A204.1 (cell line): Measurements from ENCODE around the gene MPND.

ENCODE experiments used
- FAIRE-seq: peaks from 2 replicates; lab custom pipeline; 2012; peaks lifted over from hg19 to GRCh38; lab: Jason Lieb, UNC

MPND gene

DNA sequence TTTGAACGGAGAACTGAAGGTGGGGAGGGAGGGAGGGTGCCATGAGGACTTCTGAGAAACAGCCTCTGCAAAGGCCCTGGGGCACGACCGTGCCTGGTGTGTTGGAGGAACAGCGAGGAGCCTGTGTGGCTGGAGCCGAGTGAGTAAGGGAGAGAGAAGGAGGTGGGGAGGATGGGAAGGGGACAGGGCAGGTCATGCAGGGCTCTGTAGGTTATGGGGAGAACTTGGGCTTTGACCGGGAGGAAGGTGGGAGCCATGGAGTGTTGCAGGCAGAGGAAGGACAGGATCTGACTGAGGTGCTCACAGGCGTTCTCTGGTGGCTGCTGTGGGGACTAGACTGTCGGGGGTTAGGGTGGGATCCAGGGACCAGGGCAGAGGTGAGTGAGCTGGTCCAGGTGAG is 6.7 kb downstream of the MPND start:
- no peak for FAIRE-seq

DNA sequence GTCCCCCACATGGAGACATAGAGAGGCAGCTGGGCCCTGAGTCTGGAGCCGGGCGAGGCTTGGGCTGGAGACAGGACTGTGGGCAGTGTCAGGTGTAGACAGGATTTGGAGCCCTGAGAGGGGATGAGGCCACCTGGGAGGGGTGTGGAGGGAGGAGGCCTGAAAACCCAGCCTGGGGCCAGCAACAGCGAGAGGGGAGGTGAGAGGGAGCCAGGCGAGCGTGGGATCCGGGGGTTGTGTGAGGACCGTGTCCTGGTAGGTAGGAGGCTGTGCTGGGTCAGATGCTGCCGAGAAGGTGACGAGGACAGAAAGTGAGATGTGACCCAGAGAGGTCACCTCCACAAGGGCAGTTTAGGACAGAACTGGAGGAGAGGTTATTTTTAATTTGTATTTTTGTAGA is 7.4 kb downstream of the MPND start:
- no peak for FAIRE-seq

DNA sequence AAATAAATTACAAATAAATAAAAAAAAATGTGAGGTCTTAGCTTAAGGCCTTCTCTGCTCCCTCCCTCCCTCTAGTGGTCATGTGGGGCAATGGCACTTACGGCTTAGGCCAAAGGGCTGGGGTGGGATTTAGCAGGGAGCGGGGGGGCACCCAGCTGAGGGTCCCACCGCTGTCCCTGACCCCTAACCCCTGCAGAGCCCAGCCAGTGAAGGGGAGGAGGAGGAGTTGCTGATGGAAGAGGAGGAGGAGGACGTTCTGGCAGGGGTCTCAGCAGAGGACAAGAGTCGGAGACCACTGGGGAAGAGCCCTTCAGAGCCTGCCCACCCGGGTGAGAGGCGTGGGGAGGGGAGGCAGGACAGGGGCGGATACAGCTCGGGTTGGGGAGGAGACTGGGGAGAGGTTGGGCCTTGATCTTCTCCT is 9.3 kb downstream of the MPND start:
- FAIRE-seq, result no peak

DNA sequence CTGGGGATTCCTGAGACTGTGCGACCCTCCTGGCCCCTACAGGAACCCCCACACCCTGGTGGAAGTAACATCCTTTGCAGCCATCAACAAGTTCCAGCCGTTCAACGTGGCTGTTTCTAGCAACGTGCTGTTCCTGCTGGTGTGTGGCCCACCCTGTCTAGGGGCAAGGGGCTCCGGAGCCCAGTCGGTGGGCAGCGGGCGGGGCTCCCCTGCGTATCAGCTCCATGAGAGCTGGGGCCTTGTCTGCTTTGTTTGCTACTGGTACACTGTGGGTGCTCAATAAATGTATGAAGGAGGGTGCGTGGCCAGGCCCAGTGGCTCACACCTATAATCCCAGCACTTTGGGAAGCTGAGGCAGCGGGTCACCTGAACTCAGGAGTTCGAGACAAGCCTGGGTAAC is 10.9 kb downstream of the MPND start:
- no peak for FAIRE-seq

DNA sequence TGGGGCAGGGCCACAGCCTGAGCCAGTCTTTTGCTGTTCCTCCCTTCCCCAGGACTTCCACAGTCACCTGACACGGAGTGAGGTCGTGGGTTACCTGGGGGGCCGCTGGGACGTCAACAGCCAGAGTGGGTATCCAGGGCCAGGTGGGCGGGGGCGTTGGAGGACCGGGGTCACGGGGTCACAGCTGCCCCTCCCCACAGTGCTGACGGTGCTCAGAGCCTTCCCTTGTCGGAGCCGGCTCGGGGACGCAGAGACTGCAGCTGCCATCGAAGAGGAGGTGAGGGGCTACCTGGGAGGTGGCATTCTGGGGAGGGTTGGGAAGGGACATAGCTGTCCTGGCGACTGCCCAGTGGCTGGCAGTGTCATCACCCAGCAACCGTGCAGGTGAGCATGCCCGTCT is 11.5 kb downstream of the MPND start:
- FAIRE-seq, result no peak

DNA sequence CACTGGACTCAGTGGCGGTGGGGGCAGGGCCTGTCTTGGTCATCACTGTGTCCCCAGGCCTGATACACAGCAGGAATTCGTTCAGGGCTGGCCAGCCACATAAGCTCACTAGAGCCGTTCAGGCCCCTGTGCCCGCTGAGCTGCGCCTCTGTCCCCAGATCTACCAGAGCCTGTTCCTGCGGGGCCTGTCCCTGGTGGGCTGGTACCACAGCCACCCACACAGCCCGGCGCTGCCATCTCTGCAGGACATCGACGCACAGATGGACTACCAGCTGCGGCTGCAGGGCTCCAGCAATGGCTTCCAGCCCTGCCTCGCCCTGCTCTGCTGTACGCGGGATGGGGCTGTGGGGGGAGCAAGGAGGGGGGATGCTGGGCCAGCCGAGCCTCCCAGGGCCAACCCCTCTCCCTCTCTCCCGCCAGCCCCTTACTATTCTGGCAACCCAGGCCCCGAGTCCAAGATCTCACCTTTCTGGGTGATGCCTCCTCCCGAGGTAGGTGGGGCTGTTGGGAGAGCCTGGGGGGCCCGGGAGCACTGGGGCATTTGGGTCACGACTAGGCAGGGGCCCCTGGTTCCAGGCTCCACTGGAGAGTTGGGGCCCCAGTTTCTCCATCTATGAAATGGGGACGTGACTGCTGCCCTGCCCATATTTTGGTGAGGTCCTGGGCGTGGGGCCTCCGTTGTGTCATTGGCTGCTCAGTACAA is 13.9 kb downstream of the MPND start:
- FAIRE-seq, result no peak

DNA sequence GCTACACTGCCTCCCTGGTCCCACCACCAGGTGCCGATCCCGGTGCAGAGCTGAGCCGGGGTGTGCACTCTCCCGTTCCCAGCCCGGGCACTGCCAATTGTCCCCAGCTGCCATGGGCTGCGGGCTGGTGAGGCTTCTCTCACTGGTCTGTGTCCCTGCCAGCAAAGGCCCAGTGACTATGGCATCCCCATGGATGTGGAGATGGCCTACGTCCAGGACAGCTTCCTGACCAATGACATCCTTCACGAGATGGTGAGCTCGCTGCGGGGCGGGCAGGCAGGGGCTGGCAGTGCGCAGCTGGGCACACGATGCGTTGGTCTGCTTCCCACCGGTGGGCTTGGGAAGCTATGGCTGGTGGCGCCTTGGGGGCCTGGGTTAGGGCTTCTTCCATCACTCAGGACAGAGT is 14.6 kb downstream of the MPND start:
- FAIRE-seq, result no peak

DNA sequence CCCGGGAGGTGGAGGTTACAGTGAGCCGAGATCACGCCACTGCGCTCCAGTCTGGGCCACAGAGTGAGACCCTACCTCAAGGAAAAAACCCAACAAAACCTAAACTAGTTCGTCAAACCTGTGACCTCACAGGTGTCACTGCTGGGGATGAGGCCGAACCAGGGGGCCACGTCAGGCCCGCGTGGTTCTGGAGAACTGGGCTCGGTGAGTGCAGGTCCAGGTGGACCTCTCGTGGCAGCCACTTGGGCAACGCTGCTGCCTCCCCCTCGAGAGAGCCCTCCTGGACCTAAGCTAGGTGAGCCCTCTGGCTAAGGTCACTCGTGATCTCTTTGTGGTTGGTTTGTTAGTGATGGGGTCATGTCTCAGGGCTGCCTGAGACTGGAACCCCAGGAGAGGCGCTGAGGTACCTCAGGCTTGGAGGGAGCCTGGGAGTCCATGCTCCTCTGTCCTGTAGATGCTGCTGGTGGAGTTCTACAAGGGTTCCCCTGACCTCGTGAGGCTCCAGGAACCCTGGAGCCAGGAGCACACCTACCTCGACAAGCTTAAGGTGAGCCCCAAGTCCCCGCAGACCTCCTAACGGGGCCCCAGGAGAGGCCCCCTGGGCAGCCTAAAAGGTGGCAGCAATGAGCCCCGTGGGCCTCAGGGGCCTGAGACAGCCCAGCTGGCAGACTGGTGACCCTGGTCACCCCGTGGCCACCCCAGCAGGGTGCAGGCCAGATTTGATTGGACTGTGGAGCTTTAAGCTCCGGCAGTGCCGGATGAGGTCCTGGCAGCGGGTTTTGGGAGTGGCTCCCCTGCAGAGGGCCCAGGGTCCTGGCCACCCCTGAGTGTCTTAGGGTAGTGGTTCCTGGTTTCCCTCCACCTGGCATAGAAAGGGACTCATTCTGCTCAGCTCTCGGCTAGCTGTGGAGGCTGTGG is 15.6 kb downstream of the MPND start:
- no peak for FAIRE-seq

DNA sequence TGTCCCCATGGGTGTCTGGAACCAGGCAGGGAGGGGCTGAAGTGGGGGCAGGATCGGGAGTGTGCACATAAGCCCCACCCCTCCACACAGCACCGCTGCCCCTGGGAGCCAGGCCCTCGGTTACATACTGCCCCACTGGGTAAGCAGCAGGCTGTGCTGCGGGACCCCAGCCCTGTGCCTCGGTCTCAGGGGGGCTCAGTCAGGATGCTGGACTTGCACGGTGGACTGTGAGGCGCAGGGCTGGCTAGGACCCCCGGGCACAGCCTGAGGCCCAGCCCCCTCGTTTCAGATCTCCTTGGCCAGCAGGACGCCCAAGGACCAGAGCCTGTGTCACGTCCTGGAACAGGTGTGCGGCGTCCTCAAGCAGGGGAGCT is 16.3 kb downstream of the MPND start:
- FAIRE-seq, result no peak

DNA sequence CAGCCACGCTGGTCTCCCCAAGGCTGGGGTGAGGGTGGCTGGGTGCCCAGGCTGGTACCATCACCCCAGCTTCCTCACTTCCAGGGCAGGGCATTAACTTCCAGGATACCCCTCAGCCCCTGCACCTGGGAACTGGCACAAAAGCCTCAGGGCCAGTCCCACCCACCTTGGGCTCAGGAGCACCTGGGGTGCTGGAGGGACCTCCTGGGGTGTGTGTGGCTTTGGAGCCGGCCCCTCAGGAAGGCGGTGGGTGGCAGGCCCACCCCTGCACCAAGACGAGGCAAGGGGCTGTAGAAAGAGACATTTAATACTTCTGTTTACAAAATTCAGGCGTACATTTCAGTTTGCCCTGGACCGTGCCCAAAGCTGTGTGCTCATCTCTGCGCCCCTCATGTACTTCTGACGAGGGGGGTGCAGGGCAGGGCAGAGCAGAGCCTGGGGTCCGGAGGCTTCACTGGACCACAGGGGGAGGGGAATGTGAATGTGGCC is 16.8 kb downstream of the MPND start:
- FAIRE-seq, result no peak

DNA sequence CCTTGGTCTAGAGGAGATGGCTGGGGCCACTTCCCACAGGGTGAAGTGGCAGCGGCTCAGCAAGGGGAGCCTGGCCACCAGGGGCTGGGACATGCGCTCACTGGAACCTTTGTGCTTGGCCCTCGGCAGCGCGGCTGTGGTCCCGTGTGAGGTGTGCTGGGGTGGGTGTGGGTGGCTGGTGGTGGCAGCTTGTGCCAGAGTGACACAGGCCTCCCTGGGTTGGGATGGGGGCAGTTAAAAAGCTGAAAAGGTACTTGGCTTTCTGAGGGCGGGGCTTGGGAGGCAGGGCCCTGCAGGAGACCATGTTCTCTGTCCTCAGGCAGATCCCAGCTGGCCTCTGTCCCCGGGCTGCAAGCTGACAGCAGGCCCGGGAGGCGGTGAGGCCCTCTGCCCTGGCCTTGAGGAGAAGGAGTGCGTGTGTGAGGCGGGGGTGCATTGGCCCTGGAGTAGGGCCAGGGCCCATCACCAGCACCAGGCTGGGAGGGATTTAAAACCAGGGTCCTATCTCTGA is 17.3 kb downstream of the MPND start:
- FAIRE-seq, result no peak

DNA sequence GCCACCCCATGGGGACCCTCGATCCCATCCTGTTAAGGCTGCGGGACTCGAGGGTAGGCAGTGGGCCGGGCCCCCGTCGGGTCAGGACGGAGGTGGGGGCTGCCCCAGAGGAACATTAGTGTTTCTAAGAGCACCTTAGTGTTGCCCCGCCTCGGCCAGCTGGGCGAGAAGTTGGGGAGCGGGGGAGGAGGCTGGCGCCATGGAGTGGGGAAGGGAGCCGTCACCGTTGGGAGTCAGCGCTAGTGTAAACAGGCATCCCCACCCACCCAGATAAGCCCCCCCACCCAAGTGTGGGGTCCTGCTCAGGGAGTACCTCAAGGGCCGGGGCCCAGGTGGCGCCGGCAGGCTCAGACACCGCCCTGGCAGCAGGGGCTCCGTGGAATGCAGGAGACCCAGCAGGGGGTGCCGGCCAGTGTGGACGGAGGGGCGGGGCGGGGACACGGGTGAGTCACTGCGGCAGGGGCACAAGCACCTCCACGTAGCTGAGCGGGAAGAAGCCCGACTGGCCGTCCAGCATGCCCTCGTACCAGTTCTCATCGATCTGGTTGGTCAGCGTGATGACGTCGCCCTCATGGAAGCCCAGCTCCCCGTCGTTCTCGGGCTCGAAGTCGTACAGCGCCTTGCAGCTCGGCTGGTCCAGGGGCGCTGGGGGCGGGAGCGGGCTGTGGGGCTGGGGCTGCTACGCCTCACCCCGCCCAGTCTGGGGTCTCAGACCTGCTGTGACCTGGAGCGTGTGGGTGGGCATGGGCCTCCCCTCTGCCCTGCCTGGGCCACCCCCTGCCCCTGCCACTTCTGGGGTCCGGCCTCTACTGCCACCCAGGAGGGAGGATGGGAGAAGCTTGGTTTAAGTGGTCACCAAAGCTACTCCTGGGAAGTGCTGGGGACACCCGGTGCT is 18.0 kb downstream of the MPND start:
- no peak for FAIRE-seq

DNA sequence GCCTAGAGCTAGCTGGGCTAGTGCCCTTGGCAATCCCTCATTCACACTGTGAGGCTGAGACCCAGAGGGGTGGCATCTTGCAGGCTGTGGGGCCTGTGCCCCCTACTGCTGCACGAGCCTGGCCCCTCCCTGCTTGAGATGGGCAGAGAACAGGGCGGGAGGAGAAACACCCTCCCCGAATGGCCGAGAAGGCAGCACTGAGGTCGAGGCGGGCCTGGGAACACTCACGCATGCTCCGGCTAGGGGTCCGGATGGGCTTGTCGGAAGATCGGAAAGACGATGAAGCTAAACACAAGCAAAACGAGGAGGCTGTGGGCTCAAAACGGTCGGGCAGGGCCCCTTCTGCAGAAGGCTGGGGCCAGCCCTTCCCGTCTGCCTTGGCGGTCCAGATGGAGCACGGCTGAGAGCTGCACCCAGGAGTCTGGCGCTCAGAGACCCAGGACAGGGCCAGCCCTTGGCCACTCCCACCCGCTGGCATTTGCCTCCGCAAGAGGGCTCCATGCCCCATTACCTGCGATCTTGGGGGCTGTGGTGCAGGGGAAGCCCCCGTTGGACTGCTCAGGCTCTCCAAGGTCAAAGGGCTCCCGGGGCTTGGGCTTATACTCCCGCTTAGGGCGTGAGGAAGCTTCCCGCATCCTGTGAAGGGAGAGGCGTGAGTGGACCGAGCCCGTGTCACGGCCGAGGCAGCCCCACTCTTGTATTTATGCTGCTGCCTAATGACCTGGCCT is 18.9 kb downstream of the MPND start:
- FAIRE-seq, result no peak

DNA sequence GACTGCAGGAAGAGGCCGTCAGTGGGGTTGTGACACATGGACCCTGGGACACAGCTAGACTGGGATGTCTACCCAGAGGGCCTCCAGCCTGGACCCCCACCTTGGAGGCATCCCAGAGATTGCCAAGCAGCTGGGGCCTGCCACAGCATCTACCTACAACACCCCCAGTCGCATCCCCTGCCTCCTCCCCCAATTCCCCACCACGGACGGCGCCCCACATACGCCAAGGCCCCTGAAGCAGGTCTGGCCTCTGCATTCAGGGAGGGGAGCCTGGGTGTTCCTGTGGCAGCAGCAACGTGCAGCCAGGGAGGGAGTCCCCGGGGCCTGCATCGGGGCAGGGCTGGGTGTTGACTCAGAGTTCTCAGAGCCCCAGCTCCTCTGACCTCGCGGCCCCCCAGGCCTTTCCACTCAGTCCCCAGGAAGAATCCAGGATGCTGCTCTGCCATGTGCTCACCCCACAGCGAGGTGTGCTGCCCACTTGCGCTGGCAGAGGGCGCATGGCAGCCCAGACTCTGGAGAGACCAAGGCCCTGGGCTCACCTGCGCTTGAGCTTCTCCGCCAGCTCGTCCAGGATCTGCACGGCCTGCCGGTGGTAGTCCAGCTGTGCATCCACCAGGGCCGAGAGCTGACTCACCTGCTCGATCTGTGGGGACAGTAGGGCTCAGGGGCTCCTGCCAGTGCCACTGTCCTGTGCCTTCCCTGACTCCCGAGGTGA is 19.6 kb downstream of the MPND start:
- no peak for FAIRE-seq

DNA sequence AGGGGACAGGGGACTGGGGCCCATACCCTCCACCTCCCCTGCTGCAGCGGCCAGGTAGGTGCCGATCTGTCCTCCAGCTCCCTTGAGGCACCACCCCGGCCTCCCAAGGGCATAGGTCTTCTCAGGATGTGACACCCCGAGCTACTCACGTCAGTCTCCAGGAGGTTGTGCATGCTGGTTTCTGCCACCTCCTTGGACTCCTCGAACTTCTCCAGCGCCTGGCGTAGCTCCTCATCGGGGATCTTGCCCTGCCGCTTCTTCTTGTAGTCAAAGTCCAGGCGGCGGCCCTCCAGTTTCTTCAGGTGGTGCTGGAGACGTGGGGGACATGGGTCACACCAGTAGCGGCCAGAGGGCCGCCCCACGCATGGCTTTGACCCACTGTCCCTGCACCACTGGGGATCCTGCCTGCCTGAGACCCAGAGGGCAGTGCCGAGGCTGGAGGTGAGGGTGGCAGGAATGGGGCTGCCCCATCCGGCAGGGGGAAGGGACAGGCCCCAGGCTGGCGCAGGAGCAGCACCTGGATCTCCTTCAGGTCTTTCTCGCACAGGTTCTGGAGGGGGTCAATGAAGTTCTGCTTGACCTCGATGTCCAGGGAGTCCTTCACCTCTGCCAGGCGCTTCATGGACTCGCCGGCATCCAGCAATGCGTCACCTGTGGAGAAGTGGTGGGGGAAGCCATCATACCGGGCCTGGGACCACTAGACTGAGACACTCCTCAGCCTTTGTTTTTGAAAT is 20.4 kb downstream of the MPND start:
- FAIRE-seq, result no peak

DNA sequence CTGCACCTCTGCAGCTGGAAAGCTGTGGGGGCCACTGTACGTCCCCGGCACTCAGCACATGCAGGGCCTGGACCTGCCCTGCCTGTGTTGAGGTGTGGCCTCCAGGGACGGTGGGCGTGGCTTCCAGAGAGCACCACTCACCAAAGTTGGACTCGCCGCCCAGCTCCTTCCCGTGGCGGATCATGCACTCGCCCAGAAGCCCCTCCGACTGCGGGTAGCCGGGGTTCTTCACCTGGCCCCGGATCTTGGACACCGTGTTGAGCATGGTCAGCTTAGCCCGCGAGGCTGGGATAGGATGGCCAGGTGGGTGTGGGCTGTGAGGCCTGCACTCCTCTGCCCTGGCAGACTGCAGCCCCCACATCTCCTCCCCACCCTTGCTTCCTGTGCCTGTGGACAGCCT is 22.0 kb downstream of the MPND start:
- FAIRE-seq, result no peak

DNA sequence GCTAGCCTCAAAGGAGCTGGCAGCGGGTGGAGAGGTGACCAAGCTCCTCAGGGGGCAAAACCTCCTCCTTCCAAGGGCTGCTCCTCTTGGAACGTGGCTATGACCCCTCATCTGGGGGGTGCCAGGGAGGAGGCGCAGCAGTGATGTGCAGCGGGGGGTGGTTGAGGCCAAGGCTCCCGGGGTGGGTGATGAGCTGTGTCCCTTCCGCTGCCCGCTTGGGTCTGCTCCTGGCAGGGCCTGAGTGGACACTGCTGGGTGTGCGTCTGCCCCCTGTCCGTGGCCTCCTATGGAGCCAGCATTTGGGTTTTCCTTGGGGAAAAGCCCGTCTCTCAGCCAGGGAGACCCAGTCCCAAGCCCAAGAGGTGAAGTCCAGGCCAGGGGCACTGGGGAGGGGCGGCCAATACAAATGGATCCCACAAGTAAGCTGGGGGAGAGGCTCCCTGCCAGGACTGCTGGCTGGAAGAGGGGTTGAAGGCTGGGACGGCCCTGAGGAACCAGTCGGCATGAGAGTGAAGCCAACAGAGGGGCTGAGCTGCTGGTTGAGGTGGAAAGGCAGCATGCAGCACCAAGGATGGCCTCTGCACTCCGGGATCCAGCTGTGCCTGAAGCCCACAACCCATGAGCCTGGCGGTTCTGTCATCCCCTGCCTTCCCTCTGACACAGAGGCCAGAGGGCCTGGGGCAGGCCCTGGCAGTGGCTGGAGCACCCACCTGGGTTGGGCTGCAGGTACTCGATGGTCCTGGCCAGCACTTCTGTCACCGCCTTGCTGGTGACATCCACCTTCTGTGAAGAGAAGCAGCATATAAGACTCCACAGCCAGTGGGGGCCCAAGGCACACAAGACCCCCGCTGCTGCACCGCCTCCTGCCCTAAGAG is 22.7 kb downstream of the MPND start:
- no peak for FAIRE-seq

DNA sequence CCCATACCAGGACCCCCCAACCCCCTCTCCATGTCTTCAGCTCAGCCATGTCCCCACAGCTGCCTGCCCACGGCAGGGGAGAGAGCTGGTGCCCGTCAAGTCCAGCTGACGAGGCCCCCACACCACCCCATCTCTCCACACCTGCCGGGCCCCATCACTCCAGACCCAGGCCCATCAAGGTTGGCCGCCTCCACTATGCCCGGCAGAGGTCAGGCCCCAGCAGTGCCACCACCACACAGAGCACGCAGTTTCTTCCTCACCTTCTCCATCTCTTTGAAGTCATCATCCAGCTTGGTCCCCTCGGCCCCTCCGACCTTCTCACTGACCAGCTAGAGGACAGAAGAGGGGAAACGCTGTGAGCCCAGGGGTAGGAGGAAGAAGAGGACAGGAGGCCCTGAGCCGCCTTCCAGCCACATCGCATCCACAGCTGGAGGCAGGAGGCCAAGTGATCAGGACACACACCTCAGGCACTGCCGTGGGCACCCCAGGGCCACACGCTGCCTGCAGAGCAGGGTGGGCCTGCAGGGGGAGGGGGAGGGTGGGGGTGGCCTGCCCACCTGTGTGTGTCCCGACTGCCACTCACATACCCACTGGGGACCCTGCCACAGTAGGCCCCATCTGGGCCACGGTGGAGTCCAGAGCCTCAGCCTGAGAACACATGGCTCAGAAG is 23.4 kb downstream of the MPND start:
- no peak for FAIRE-seq

DNA sequence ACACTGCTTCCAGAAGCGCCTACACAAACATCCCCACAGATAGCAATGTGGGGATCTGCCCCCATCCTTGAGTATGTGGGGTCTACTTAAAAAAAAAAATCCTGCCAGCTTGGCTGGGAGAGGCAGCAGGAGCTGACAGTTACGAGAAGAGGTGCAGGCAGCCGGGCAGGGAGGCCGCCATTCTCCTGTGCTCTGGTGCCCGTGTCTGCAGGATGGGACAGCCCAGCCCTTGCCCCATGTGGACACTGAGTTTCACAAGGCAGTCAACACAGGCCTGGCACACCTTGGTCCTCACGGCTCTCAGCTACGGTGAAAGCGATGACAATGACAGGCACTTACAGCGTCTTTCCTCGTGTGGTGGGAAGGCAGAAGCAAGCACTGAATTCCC is 24.0 kb downstream of the MPND start:
- no peak for FAIRE-seq
